Testis (tissue), 3 donors: Measurements from ENCODE around the gene RTBDN. TPM values are rescaled to one million over a fixed set of nuclear protein-coding genes. Genes with fewer than 3 reads are reported as not detected.
A peak's percentile ranks its signal among the peaks of the same experiment; 100 is the strongest.

Source experiments
- DNase-seq: peaks from one replicate; pipeline ENCODE4 v3.0.0-alpha.2; 2019
- H3K27ac ChIP-seq, 2 donors: fragments of 200-600 bp; sonication (generic); one replicate each; pipeline ENCODE4 v1.5.1; 2019
- H3K27me3 ChIP-seq: fragments of 200-600 bp; sonication (generic); one replicate; pipeline ENCODE4 v1.5.1; 2019
- H3K36me3 ChIP-seq: fragments of 200-600 bp; sonication (generic); one replicate; pipeline ENCODE4 v1.5.1; 2017; ENCODE audit warnings: low read depth; ENCODE audit errors: missing control alignments
- H3K4me1 ChIP-seq: fragments of 200-600 bp; sonication (generic); one replicate; pipeline ENCODE4 v1.5.1; 2019
- H3K4me3 ChIP-seq, 2 donors: fragments of 200-600 bp; sonication (generic); one replicate each; pipeline ENCODE4 v1.5.1; 2017 to 2019
- H3K9me3 ChIP-seq: fragments of 200-600 bp; sonication (generic); one replicate; pipeline ENCODE4 v1.5.1; 2017
- CTCF ChIP-seq, 3 experiments: fragments of 450-650 bp in 2 of 3; fragments of 200-600 bp in 1 of 3; sonication (generic) in 1 of 3; IDR thresholded peaks; one replicate each; pipeline ENCODE4 v1.5.1; 2016 to 2019; ENCODE audit warnings: antibody characterized with exemption in 3 of 3, mild to moderate bottlenecking in 2 of 3, moderate library complexity in 1 of 3
- POLR2A ChIP-seq: fragments of 450-650 bp; IDR thresholded peaks from one replicate; pipeline ENCODE4 v1.6.1; 2017; ENCODE audit warnings: antibody characterized with exemption, mild to moderate bottlenecking, moderate library complexity
- WGBS, 2 donors: methylation state at CpG; one replicate each; pipeline ENCODE4 v1.1.5; 2018; 5-methylcytosine and 5-hydroxymethylcytosine counted together
- intact Hi-C: fragments of 100-400 bp; cut with DNase I; formaldehyde crosslinking; loops from one replicate; pipeline ENCODE4 v1.15.1; 2023; ENCODE audit warnings: low total_unique reads
- polyA plus RNA-seq: library from polyadenylated mRNA; stranded (reverse); fragments of 350-450 nt; fragmentation: Illumina TruSeq; extraction: RNeasy Lipid Tissue Mini Kit (QIAGEN cat#74804); gene quantifications from one replicate; pipeline ENCODE4 v1.2.3, GENCODE V29; 2014; ENCODE audit warnings: low read depth, low replicate concordance; ENCODE audit not compliant: insufficient read depth
- total RNA-seq, 2 donors: library from RNA; depleted of rRNA; stranded (reverse); fragments of >200 nt; gene quantifications; one replicate each; pipeline ENCODE4 v1.2.3, GENCODE V29; 2016

Gene RTBDN
- total and polyA plus RNA-seq, 3 donors from 2014 or later: 3.7 to 5.1 (median 3.8) TPM

- H3K36me3 ChIP-seq: no peaks in the 10 kb centered on the region
- peak within 1 kb of the TSS; percentile 49 to 70 for H3K4me3 ChIP-seq
- WGBS, 2 donors: 4 to 12% methylated on average over 13 to 66 of the region's 66 CpGs
- H3K9me3 ChIP-seq: no peaks in the 10 kb centered on the region
- DNase-seq: peak; percentile 94
- TF ChIP-seq CTCF (IDR thresholded peaks at IDR 0.05) (no peak), POLR2A (no peak)
- no peak within 1 kb of the TSS for H3K27ac ChIP-seq
- no peaks in the 10 kb centered on the region for H3K27me3 ChIP-seq
- intact Hi-C loops: no loop called here
- H3K4me1 ChIP-seq: peaks cover 7% of the 10 kb centered on the region
These were observed 27.9 kb downstream of the RTBDN start, which contains the start of gene RNASEH2A for GRCh38 chr19:12806242-12807081. Gene RNASEH2A (plus strand): TSS chr19:12806584. CDS start chr19:12806674, 90 bp downstream.

- WGBS, 2 donors: 62 to 74% methylated on average over 12 to 26 of the region's 26 CpGs
- Histone ChIP-seq H3K4me3 (no peak overlapping the region), H3K4me1 (peaks cover 17% of the 10 kb centered on the region), H3K36me3 (no peaks in the 10 kb centered on the region), H3K27ac (no peak overlapping the region), H3K27me3 (no peaks in the 10 kb centered on the region), H3K9me3 (no peaks in the 10 kb centered on the region)
- intact Hi-C loops: no loop called here
- TF ChIP-seq POLR2A: no peak
- TF ChIP-seq CTCF (IDR thresholded peaks at IDR 0.05): no peak
- no peak for DNase-seq
These were observed 30.3 kb downstream of the RTBDN start for GRCh38 chr19:12804051-12804450.

- Histone ChIP-seq H3K36me3 (no peaks in the 10 kb centered on the region), H3K27ac (no peak overlapping the region), H3K9me3 (no peaks in the 10 kb centered on the region), H3K27me3 (no peaks in the 10 kb centered on the region), H3K4me1 (peaks cover 17% of the 10 kb centered on the region), H3K4me3 (peak overlapping the region; percentile 78 to 87)
- WGBS, 2 donors: 28 to 32% methylated on average over 22 of the region's 22 CpGs
- intact Hi-C loops: no loop called here
- no peak for TF ChIP-seq CTCF (IDR thresholded peaks at IDR 0.05)
- TF ChIP-seq POLR2A: no peak
- no peak for DNase-seq
These were observed 31.9 kb downstream of the RTBDN start for GRCh38 chr19:12802267-12803106.

GRCh38 chr19:12801466-12802266, 32.7 kb downstream of the RTBDN start, which contains the start of the genes PRDX2 and THSD8:
Gene PRDX2 (minus strand): TSS chr19:12801800. CDS start chr19:12801261, 539 bp downstream.
Gene THSD8 (plus strand): TSS chr19:12802069. CDS start chr19:12802072, 3 bp downstream.
- H3K36me3 ChIP-seq: no peaks in the 10 kb centered on the region
- no peaks in the 10 kb centered on the region for H3K9me3 ChIP-seq
- peak within 1 kb of the TSS; percentile 69 to 70 for H3K27ac ChIP-seq
- 0% methylated on average over 67 of the region's 78 CpGs; no CpG with 5 or more reads in 1 of the 2 donors for WGBS, 2 donors
- intact Hi-C loops: no loop called here
- H3K27me3 ChIP-seq: no peaks in the 10 kb centered on the region
- H3K4me3 ChIP-seq: peak within 1 kb of the TSS; percentile 78 to 87
- TF ChIP-seq POLR2A (peak; percentile 14), CTCF (IDR thresholded peaks at IDR 0.05) (peak in 2 of 3 experiments; percentile 3 to 5)
- DNase-seq: peak; percentile 83
- peaks cover 17% of the 10 kb centered on the region for H3K4me1 ChIP-seq
